Measurements from ENCODE around the gene DEDD.
A peak's percentile ranks its signal among the peaks of the same experiment; 100 is the strongest.

DEDD gene

DNA sequence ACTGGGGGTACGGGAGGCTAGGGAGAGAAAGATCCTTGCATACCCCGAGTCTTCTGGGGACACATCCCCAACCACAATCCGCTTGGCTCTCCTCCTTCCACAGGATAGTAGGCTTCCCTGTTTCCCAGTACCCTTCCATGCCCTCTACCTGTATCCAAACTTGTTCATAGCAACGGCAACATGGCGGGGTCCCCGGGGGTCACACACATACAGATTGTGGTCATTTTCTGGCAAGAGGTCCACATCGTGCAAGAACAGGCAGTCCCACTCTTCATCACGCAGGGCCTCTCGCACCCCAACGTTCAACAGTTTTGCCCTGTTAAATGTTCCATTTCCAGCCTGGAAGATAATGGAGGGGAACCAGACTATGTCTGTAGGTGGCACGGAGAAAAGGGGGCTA is 41.2 kb upstream of the DEDD start:
- Histone ChIP-seq H3K9ac (ENCODE audit: low read depth in 1 of 2, low read length in 2 of 2) (no peak overlapping the region), H3K36me3 (ENCODE audit: control insufficient read depth in 2 of 2, insufficient read depth in 2 of 2, low read length in 2 of 2) (peaks cover 24 to 39% of the 10 kb centered on the region in 2 donors), H3K27ac (ENCODE audit: low read depth in 2 of 2, low read length in 2 of 2) (no peak overlapping the region), H3K4me3 (ENCODE audit: low read length in 2 of 2) (no peak overlapping the region), H3K27me3 (ENCODE audit: control insufficient read depth in 2 of 2, insufficient read depth in 2 of 2, low read length in 2 of 2) (no peaks in the 10 kb centered on the region), H3K9me3 (ENCODE audit: control insufficient read depth in 2 of 2, low read length in 2 of 2) (no peaks in the 10 kb centered on the region), H3K4me1 (ENCODE audit: control insufficient read depth in 2 of 2, insufficient read depth in 2 of 2, low read length in 2 of 2) (peaks cover 10 to 13% of the 10 kb centered on the region in 2 donors)

DNA sequence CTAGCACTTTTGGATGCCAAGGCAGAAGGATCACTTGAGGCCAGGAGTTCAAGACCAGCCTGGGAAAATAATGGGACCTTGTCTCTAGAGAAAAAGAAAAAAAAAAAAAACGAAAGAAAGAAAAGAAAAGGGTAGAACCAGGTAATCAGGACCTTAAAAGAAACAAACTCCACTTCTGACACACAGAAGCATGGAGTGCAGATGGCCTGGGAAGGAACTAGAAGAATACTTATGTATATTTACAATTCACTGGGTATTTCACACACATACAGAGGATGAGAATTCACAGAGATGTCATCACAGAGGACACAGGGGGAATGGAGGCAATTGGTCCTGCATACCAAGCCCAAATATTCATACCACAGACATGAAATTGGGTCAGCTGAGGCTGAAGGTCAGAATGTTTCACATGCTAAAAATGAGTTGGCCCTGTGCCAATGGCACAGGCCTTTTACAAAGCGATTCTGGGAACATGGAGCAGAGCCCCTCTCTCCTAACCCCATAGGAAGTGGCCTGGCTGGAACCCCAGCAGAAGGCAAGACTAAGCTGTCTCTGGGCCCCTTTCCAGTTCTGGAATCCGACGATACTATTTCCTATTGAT is 40.4 kb upstream of the DEDD start:
- Histone ChIP-seq H3K4me3 (ENCODE audit: low read length in 2 of 2) (no peak overlapping the region), H3K4me1 (ENCODE audit: control insufficient read depth in 2 of 2, insufficient read depth in 2 of 2, low read length in 2 of 2) (peaks cover 10 to 13% of the 10 kb centered on the region in 2 donors), H3K9me3 (ENCODE audit: control insufficient read depth in 2 of 2, low read length in 2 of 2) (no peaks in the 10 kb centered on the region), H3K36me3 (ENCODE audit: control insufficient read depth in 2 of 2, insufficient read depth in 2 of 2, low read length in 2 of 2) (peaks cover 24 to 39% of the 10 kb centered on the region in 2 donors), H3K9ac (ENCODE audit: low read depth in 1 of 2, low read length in 2 of 2) (no peak overlapping the region), H3K27me3 (ENCODE audit: control insufficient read depth in 2 of 2, insufficient read depth in 2 of 2, low read length in 2 of 2) (no peaks in the 10 kb centered on the region), H3K27ac (ENCODE audit: low read depth in 2 of 2, low read length in 2 of 2) (no peak overlapping the region)

DNA sequence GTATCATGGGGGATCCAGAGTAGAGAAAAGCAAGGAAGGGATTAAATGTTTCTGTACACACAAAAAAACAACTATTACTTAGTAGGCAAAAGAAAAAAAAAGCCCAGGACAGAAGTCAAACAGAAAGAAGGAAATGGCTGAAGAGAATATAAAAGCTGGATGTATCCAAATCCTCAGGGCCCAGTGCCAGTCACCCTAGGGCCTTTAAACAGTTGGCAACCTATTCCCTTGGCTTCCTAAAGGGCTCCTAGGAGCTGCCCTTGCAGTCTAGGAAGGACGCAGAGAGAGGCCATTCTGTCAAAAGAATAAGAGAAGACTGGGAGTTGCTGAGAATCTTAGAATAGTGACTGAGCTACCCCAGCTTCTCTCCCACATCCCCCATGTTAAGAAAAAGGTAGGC is 39.9 kb upstream of the DEDD start:
- H3K4me1 ChIP-seq (ENCODE audit: control insufficient read depth in 2 of 2, insufficient read depth in 2 of 2, low read length in 2 of 2): peaks cover 8 to 10% of the 10 kb centered on the region in 2 donors
- H3K4me3 ChIP-seq (ENCODE audit: low read length in 2 of 2): no peak overlapping the region
- no peak overlapping the region for H3K9ac ChIP-seq (ENCODE audit: low read depth in 1 of 2, low read length in 2 of 2)
- H3K36me3 ChIP-seq (ENCODE audit: control insufficient read depth in 2 of 2, insufficient read depth in 2 of 2, low read length in 2 of 2): peaks cover 24 to 39% of the 10 kb centered on the region in 2 donors
- H3K27ac ChIP-seq (ENCODE audit: low read depth in 2 of 2, low read length in 2 of 2): no peak overlapping the region
- no peaks in the 10 kb centered on the region for H3K27me3 ChIP-seq (ENCODE audit: control insufficient read depth in 2 of 2, insufficient read depth in 2 of 2, low read length in 2 of 2)
- no peaks in the 10 kb centered on the region for H3K9me3 ChIP-seq (ENCODE audit: control insufficient read depth in 2 of 2, low read length in 2 of 2)

DNA sequence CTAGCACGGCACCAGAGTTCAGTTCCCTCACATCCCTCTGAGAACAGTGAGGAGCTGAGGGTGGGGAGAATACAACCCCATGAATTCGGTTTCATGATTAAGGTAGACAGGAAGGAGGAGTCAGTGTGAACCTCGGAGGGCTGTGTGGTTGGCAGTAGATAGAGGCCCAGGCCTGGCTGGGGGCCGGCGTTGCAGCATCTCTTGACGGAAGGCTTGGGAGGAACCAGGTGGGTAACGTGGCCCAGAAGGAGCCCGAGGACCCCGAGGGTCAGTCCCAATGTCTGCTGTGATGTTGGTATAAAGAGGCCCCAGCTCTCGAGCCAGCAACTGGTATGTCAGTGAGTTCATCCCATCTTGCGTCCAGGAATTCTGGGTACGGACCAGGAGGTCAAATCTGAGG is 39.2 kb upstream of the DEDD start:
- Histone ChIP-seq H3K27ac (ENCODE audit: low read depth in 2 of 2, low read length in 2 of 2) (no peak overlapping the region), H3K27me3 (ENCODE audit: control insufficient read depth in 2 of 2, insufficient read depth in 2 of 2, low read length in 2 of 2) (no peaks in the 10 kb centered on the region), H3K4me3 (ENCODE audit: low read length in 2 of 2) (no peak overlapping the region), H3K4me1 (ENCODE audit: control insufficient read depth in 2 of 2, insufficient read depth in 2 of 2, low read length in 2 of 2) (peaks cover 13 to 15% of the 10 kb centered on the region in 2 donors), H3K36me3 (ENCODE audit: control insufficient read depth in 2 of 2, insufficient read depth in 2 of 2, low read length in 2 of 2) (peaks cover 24 to 39% of the 10 kb centered on the region in 2 donors), H3K9me3 (ENCODE audit: control insufficient read depth in 2 of 2, low read length in 2 of 2) (no peaks in the 10 kb centered on the region), H3K9ac (ENCODE audit: low read depth in 1 of 2, low read length in 2 of 2) (no peak overlapping the region)

DNA sequence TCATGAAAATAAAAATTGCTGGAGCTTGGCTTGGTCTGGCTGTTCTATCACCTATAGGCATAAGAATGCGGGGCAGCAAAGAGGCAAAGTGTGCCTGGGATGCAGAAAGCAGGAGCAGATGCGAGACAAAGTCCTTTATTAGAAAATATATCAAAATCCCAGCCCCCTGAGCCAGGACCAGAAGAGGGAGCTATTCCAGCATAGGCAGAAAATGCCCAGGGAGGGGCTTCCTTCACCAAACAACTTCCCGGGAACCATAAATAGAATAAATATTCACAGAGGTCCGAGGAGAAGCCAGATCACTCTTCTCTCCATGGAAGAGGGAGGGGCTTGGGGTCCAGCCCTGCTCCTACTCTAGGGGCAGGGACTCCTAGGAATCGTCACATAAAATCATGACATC is 38.7 kb upstream of the DEDD start:
- Histone ChIP-seq H3K36me3 (ENCODE audit: control insufficient read depth in 2 of 2, insufficient read depth in 2 of 2, low read length in 2 of 2) (peaks cover 24 to 39% of the 10 kb centered on the region in 2 donors), H3K9me3 (ENCODE audit: control insufficient read depth in 2 of 2, low read length in 2 of 2) (no peaks in the 10 kb centered on the region), H3K9ac (ENCODE audit: low read depth in 1 of 2, low read length in 2 of 2) (no peak overlapping the region), H3K4me1 (ENCODE audit: control insufficient read depth in 2 of 2, insufficient read depth in 2 of 2, low read length in 2 of 2) (peaks cover 10 to 13% of the 10 kb centered on the region in 2 donors), H3K27me3 (ENCODE audit: control insufficient read depth in 2 of 2, insufficient read depth in 2 of 2, low read length in 2 of 2) (no peaks in the 10 kb centered on the region), H3K4me3 (ENCODE audit: low read length in 2 of 2) (no peak overlapping the region), H3K27ac (ENCODE audit: low read depth in 2 of 2, low read length in 2 of 2) (no peak overlapping the region)

DNA sequence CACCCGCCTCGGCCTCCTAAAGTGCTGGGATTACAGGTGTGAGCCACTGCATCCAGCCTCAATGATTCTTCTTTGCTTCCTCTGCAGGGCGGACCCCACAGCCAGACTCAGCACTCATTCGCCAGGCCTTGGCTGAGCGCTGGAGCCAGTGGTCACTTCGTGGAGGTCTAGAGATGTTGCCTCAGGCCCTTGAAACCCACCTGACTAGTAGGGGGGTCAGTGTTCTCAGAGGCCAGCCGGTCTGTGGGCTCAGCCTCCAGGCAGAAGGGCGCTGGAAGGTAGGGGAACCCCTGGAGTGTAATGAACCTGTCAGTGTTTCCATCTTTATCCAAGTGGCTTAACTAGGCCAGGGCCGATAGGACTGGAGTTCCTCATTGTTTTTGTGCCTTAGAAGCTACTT is 36.4 kb upstream of the DEDD start:
- no peak overlapping the region for H3K9ac ChIP-seq (ENCODE audit: low read depth in 1 of 2, low read length in 2 of 2)
- peaks cover 14 to 20% of the 10 kb centered on the region in 2 donors for H3K4me1 ChIP-seq (ENCODE audit: control insufficient read depth in 2 of 2, insufficient read depth in 2 of 2, low read length in 2 of 2)
- H3K36me3 ChIP-seq (ENCODE audit: control insufficient read depth in 2 of 2, insufficient read depth in 2 of 2, low read length in 2 of 2): peaks cover 24 to 32% of the 10 kb centered on the region in 2 donors
- H3K9me3 ChIP-seq (ENCODE audit: control insufficient read depth in 2 of 2, low read length in 2 of 2): no peaks in the 10 kb centered on the region
- H3K4me3 ChIP-seq (ENCODE audit: low read length in 2 of 2): no peak overlapping the region
- no peak overlapping the region for H3K27ac ChIP-seq (ENCODE audit: low read depth in 2 of 2, low read length in 2 of 2)
- no peaks in the 10 kb centered on the region for H3K27me3 ChIP-seq (ENCODE audit: control insufficient read depth in 2 of 2, insufficient read depth in 2 of 2, low read length in 2 of 2)

DNA sequence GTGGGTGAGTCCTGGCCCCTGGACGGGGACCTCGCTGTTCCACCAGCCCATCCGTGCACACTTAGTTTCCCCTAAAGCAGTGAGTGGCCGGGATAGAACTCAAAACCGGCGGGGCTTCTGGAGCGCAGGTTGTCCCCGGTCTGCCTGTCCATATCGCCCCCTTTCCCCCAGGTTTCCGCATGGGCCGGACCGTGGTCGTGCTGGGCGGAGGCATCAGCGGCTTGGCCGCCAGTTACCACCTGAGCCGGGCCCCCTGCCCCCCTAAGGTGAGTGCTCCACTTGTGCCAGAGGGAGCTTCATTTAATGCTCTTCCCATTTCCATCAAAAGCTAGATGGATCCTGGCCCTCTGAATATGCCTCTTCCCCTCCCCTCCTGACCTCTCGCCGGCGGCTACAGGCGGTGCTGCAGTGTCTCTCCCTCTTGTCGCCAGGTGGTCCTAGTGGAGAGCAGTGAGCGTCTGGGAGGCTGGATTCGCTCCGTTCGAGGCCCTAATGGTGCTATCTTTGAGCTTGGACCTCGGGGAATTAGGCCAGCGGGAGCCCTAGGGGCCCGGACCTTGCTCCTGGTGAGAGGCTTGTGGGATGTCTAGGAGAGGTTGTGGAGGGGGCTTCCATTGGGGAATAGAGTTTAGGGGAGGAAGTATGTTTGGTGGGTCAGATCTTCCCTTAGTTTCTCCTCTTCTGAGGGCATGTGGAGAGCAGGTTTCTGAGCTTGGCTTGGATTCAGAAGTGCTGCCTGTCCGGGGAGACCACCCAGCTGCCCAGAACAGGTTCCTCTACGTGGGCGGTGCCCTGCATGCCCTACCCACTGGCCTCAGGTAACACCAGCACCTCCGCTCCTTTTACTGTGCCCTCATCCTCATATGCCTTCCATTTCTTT is 34.4 kb upstream of the DEDD start:
- Histone ChIP-seq H3K36me3 (ENCODE audit: control insufficient read depth in 2 of 2, insufficient read depth in 2 of 2, low read length in 2 of 2) (peaks cover 20 to 25% of the 10 kb centered on the region in 2 donors), H3K27ac (ENCODE audit: low read depth in 2 of 2, low read length in 2 of 2) (peak overlapping the region; percentile 51 to 93), H3K9ac (ENCODE audit: low read depth in 1 of 2, low read length in 2 of 2) (peak overlapping the region; percentile 77 to 78)

DNA sequence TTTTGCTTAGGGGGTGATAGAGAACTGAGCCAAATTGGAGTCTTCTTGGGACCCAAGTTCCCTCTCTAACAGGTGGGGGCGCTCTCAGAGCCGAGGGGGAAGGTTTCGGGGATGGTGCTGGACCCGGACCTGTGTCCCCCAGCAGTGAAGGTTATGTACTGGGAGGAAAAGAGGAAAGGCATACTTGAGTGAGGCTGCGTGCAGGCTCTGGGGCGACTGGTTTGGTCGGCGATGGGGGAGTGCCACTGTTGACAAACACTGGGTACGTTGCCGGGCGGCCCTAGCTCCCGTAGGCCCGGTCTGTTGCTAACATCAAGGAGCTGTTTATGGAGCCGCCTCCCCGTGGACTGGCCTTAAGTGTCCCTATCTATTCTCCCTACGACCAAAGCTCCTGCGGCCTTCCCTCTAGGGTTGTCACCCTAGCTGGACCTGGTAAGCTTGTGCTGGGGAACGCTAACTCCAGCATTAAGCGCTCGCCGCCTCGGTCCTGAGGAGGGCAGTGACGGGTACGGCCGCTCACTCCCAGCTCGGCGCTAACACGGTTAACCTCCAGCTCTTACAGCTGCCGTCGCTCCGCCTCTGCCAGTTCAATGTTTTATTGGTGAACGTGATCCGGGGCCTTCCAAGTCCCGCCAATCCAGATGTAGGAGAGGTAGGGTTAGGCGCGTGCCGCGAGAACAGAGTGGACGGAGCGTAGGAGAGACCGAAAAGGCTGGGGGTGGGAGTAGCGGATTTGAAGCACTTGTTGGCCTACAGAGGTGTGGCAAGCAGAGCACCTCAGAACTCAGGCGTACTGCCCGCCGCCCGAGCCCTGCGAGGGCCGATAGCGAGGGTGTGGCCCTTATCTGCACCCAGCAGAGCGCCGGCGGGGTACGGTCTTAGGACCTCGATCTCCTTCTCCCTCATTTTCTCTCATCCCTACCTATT is 33.5 kb upstream of the DEDD start, which contains the start of gene PPOX:
TSS of gene PPOX (plus strand) at position 685 of the 927 bp plus-strand sequence. CDS start 422 bp downstream, outside the sequence.
- Histone ChIP-seq H3K4me3 (ENCODE audit: low read length in 2 of 2) (peak within 1 kb of the TSS; percentile 95 to 96), H3K4me1 (ENCODE audit: control insufficient read depth in 2 of 2, insufficient read depth in 2 of 2, low read length in 2 of 2) (peaks cover 18 to 22% of the 10 kb centered on the region in 2 donors), H3K9me3 (ENCODE audit: control insufficient read depth in 2 of 2, low read length in 2 of 2) (no peaks in the 10 kb centered on the region), H3K36me3 (ENCODE audit: control insufficient read depth in 2 of 2, insufficient read depth in 2 of 2, low read length in 2 of 2) (peaks cover 16 to 19% of the 10 kb centered on the region in 2 donors), H3K27ac (ENCODE audit: low read depth in 2 of 2, low read length in 2 of 2) (peak within 1 kb of the TSS; percentile 89 to 93), H3K9ac (ENCODE audit: low read depth in 1 of 2, low read length in 2 of 2) (peak within 1 kb of the TSS; percentile 78 to 83), H3K27me3 (ENCODE audit: control insufficient read depth in 2 of 2, insufficient read depth in 2 of 2, low read length in 2 of 2) (no peaks in the 10 kb centered on the region)

More for the DNA sequence above, 34.4 kb upstream of the DEDD start:
- H3K4me3 ChIP-seq (ENCODE audit: low read length in 2 of 2): peak overlapping the region; percentile 95 to 96
- no peaks in the 10 kb centered on the region for H3K9me3 ChIP-seq (ENCODE audit: control insufficient read depth in 2 of 2, low read length in 2 of 2)
- peaks cover 14 to 20% of the 10 kb centered on the region in 2 donors for H3K4me1 ChIP-seq (ENCODE audit: control insufficient read depth in 2 of 2, insufficient read depth in 2 of 2, low read length in 2 of 2)
- no peaks in the 10 kb centered on the region for H3K27me3 ChIP-seq (ENCODE audit: control insufficient read depth in 2 of 2, insufficient read depth in 2 of 2, low read length in 2 of 2)

DNA sequence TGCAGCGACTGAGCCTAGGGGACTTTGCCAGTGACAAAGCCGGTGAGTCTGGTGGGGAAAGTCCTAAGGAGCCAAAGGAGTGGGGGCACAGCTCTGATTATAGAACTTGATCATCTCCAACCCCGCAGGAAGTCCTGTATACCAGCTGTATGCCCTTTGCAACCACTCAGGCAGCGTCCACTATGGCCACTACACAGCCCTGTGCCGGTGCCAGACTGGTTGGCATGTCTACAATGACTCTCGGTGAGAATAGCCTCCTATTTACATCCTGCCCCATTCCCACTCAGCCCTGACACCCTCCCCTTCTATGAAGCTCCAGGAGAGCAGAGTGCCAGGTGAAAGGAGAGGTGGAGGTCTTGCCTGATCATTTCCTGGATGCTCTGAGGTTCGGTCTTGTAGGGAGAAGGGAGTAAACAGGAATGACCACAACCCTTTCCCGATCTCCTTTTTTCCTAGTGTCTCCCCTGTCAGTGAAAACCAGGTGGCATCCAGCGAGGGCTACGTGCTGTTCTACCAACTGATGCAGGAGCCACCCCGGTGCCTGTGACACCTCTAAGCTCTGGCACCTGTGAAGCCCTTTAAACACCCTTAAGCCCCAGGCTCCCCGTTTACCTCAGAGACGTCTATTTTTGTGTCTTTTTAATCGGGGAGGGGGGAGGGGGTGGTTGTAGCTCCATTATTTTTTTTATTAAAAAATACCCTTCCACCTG is 32.6 kb upstream of the DEDD start:
- Histone ChIP-seq H3K9ac (ENCODE audit: low read depth in 1 of 2, low read length in 2 of 2) (peak overlapping the region; percentile 78 to 83), H3K27me3 (ENCODE audit: control insufficient read depth in 2 of 2, insufficient read depth in 2 of 2, low read length in 2 of 2) (no peaks in the 10 kb centered on the region), H3K9me3 (ENCODE audit: control insufficient read depth in 2 of 2, low read length in 2 of 2) (no peaks in the 10 kb centered on the region), H3K36me3 (ENCODE audit: control insufficient read depth in 2 of 2, insufficient read depth in 2 of 2, low read length in 2 of 2) (peaks cover 12 to 13% of the 10 kb centered on the region in 2 donors), H3K27ac (ENCODE audit: low read depth in 2 of 2, low read length in 2 of 2) (peak overlapping the region; percentile 89 to 93), H3K4me1 (ENCODE audit: control insufficient read depth in 2 of 2, insufficient read depth in 2 of 2, low read length in 2 of 2) (peaks cover 25 to 27% of the 10 kb centered on the region in 2 donors), H3K4me3 (ENCODE audit: low read length in 2 of 2) (peak overlapping the region; percentile 95 to 96)

Data from mucosa of rectum (tissue), 2 donors.